SHP77 treated with DMSO at 0.1 percent for 48 hours (cell line): Measurements from ENCODE around the gene SLC50A1.

Experiments used
- DNase-seq: peaks from one replicate; lab custom pipeline; 2025; lab: John Stamatoyannopoulos, UW

Gene SLC50A1

DNA sequence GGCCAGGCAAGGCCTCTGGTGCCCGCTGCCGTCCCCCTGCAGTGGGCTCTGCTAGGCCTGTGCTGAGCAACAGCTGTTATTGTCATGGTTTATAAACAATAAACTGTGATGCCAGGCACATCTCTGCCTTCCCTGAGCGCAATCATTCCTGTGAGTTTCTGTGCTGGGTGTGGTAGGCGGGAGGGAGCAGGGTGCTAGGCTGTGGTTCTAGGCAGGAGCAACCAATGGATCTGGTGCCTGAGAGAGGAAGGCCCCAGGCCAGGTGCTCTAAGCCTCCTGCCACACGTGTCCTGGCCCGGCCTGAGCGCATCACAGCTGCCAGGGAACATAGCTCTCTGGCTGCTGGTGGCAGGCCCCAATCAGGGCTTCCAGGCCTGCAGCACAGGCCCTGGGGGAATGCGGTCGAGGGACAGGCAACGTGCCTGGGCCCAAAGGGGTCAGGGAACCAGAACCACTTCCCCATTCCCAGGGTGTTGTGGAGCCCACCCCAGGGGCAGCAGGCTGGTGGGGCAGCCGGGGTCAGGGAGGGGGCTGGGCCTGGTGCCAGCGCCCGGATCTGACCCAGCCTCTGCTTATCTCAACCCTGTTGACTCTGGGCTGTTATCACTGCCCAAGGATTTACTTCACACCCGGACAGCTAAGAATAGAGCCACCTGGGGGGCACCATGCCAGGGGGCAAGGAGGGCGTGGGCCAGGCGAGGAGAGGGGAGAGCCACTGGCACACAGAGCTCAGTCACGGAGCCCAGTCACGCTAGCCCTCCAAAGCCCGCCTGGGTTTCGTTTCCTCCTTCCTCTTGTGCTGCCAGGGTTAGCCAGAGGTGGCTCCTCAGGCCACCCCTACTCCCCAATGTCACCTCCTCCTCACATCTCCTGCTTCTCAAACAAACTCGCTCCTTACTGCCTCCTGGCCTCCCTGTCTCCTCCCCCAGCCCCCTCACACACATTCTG lies 49.5 kb downstream of the SLC50A1 start:
- no peak for DNase-seq

DNA sequence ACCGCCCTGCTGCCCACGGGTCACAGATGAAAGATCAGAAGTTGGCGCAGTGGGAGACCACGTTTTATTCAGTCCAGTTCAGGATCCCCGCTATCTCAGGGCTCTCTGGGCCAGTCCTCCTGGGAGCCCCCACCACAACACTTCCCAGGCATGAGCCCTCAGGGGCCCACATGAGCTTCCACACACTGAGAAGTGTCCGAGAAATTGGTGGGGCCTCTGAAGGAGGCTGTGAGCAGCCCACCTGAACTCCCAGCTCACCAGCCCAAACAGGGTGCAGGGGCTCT lies 50.1 kb downstream of the SLC50A1 start:
- DNase-seq, result no peak

DNA sequence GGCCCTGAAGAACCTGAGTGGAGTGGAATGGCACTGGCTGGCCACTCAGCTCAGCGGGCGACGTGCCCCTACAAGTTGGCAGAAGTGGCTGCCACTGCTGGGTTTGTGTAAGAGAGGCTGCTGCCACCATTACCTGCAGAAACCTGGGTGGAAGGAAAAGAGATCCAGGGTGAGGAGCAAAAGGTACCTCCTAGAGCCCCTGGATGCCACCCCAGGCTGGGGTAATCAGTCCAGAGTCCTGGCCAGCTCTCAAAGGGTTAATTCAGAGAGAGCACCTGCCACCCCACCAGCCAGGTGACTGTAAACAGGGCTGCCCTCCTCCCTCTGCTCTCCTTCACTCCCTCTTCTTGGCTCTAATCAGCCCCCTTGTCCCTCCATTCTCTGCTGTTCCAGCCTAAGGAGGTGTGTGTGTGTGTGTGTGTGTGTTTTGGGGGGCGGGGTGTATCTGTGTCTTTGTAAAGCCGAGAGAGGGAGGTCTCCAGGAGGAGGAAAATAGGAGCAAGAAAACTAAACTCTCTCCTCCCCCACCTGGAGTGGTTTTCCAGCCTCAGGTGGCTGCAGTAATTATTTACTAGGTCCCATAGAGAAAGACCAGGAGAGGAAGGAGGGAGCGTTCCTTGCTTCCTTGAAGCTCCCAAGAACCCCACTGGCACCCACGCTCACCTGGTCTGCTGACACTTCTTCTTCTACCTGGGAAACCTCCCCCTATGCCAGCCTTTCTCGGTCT lies 50.6 kb downstream of the SLC50A1 start:
- no peak for DNase-seq

DNA sequence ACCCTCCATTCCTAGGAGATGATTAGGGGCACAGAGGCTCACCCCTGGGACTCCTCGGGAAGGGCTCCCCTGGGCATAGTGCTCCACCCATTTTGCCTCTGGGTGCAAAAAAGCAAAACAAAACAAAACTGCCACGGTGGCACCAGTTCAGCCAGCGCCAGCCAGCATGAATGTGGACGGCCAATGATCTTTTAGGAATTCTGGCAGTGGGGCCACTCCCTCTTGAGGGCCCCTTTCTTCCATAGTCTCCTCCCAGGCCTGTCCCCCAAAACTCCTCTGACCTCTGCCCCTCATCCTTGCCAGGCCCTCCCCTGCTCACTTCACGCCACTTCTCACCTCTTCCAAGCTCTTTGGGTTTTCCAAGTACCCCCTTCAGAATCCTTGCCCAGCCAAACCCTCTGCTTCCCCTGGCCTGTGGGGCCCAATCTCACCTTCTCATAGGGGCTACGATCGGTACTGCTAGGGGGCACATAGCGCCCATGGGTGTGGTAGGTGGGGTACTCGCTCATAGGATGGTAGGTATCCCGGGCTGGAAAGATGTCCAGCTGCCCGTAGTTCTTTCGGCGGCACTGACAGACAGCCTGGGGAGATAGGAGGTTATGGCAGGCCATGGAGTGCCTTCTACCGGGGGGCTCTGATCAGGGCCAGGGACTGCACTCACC lies 51.3 kb downstream of the SLC50A1 start:
- DNase-seq, result no peak

DNA sequence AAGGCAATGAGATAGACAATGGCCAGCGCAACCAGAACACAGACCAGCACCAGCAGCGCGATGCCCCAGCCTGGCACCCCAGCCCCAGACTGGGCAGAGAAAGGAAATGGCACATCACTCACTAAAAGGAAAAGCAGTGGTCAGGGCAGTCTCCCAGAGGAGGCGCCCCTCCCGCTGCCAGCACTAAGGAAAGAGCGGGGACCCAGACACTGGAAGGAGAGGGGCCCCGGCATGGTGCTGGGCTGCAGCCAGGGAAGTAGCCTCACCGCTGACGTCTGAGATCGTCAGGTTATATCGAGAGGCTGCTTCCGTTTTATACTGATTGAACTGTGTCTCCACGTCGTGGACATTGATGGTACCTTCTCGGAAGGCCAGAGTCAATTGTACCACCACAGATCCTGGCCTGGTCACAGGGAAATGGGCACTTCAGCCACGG lies 51.8 kb downstream of the SLC50A1 start:
- DNase-seq, result no peak

DNA sequence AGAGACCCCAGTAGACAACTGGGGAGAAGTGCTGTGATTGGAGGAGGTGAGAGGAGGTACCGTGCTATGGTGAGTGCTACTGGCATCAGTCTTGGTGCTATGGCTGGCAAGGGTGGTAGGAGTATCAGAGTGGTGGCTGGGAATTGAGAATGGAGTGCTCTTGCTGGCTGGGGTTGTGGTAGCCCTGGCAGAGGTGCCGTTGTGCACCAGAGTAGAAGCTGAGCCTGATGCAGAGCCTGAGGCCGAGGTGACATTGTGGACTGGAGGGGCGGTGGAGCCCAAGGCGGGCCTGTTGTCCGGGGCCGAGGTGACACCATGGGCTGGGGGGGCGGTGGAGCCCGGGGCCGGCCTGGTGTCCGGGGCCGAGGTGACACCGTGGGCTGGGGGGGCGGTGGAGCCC lies 52.6 kb downstream of the SLC50A1 start:
- DNase-seq, result no peak
